Measurements from ENCODE around the gene CDK14. TPM values are rescaled to one million over a fixed set of nuclear protein-coding genes. Genes with fewer than 3 reads are reported as not detected.

The CDK14 gene
- total RNA-seq, 1 experiment from 2014 or later, result 57.9 TPM

GRCh38 chr7:91066627-91067026 lies 470.5 kb downstream of the CDK14 start:
- Mint-ChIP-seq H3K4me3 (no peak overlapping the region), H3K36me3 (peaks cover 6% of the 10 kb centered on the region; the same call in 1 of the 2 replicates), H3K9me3 (peaks cover 8% of the 10 kb centered on the region), H3K4me1 (peaks cover 31% of the 10 kb centered on the region), H3K27me3 (ENCODE audit: low read depth) (no peaks in the 10 kb centered on the region), H3K27ac (no peak overlapping the region)
- ATAC-seq (peak; percentile 58), DNase-seq (ENCODE audit: low spot score) (no peak)
- CTCF ChIA-PET, result no interaction called here
- POLR2A ChIA-PET, result no interaction called here
- TF ChIP-seq, protein P1, sequence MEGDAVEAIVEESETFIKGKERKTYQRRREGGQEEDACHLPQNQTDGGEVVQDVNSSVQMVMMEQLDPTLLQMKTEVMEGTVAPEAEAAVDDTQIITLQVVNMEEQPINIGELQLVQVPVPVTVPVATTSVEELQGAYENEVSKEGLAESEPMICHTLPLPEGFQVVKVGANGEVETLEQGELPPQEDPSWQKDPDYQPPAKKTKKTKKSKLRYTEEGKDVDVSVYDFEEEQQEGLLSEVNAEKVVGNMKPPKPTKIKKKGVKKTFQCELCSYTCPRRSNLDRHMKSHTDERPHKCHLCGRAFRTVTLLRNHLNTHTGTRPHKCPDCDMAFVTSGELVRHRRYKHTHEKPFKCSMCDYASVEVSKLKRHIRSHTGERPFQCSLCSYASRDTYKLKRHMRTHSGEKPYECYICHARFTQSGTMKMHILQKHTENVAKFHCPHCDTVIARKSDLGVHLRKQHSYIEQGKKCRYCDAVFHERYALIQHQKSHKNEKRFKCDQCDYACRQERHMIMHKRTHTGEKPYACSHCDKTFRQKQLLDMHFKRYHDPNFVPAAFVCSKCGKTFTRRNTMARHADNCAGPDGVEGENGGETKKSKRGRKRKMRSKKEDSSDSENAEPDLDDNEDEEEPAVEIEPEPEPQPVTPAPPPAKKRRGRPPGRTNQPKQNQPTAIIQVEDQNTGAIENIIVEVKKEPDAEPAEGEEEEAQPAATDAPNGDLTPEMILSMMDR (IDR thresholded peaks at IDR 0.05), result no peak
- TF ChIP-seq ZSCAN18 (CRISPR knock-in tag; IDR thresholded peaks at IDR 0.05) (no peak), ATF6 (CRISPR knock-in tag; IDR thresholded peaks at IDR 0.05) (no peak), ZNF138 (CRISPR knock-in tag; conservative IDR thresholded peaks at IDR 0.05) (no peak), STAT6 (CRISPR knock-in tag; conservative IDR thresholded peaks at IDR 0.05; ENCODE audit: low read depth) (no peak), SMAD3 (CRISPR knock-in tag; IDR thresholded peaks at IDR 0.05; ENCODE audit: borderline replicate concordance) (no peak), ATF2 (CRISPR knock-in tag; IDR thresholded peaks at IDR 0.05; ENCODE audit: borderline replicate concordance, low read depth) (no peak), HMGA2 (CRISPR knock-in tag; IDR thresholded peaks at IDR 0.05) (no peak)
- TF ChIP-seq, protein P2, sequence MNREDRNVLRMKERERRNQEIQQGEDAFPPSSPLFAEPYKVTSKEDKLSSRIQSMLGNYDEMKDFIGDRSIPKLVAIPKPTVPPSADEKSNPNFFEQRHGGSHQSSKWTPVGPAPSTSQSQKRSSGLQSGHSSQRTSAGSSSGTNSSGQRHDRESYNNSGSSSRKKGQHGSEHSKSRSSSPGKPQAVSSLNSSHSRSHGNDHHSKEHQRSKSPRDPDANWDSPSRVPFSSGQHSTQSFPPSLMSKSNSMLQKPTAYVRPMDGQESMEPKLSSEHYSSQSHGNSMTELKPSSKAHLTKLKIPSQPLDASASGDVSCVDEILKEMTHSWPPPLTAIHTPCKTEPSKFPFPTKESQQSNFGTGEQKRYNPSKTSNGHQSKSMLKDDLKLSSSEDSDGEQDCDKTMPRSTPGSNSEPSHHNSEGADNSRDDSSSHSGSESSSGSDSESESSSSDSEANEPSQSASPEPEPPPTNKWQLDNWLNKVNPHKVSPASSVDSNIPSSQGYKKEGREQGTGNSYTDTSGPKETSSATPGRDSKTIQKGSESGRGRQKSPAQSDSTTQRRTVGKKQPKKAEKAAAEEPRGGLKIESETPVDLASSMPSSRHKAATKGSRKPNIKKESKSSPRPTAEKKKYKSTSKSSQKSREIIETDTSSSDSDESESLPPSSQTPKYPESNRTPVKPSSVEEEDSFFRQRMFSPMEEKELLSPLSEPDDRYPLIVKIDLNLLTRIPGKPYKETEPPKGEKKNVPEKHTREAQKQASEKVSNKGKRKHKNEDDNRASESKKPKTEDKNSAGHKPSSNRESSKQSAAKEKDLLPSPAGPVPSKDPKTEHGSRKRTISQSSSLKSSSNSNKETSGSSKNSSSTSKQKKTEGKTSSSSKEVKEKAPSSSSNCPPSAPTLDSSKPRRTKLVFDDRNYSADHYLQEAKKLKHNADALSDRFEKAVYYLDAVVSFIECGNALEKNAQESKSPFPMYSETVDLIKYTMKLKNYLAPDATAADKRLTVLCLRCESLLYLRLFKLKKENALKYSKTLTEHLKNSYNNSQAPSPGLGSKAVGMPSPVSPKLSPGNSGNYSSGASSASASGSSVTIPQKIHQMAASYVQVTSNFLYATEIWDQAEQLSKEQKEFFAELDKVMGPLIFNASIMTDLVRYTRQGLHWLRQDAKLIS (CRISPR knock-in tag; IDR thresholded peaks at IDR 0.05; ENCODE audit: borderline replicate concordance), result no peak
- TF ChIP-seq, protein P3, sequence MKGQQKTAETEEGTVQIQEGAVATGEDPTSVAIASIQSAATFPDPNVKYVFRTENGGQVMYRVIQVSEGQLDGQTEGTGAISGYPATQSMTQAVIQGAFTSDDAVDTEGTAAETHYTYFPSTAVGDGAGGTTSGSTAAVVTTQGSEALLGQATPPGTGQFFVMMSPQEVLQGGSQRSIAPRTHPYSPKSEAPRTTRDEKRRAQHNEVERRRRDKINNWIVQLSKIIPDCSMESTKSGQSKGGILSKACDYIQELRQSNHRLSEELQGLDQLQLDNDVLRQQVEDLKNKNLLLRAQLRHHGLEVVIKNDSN (CRISPR knock-in tag; IDR thresholded peaks at IDR 0.05), result no peak
- TF ChIP-seq, protein P4, sequence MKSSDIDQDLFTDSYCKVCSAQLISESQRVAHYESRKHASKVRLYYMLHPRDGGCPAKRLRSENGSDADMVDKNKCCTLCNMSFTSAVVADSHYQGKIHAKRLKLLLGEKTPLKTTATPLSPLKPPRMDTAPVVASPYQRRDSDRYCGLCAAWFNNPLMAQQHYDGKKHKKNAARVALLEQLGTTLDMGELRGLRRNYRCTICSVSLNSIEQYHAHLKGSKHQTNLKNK (CRISPR knock-in tag; IDR thresholded peaks at IDR 0.05), result no peak
